HEK293T (cell line): Measurements from ENCODE around the gene FLII.

Experiments used
- ARNT ChIP-seq: fragments of 450-650 bp; IDR thresholded peaks from 2 replicates; pipeline ENCODE4 v1.6.1; 2017; ENCODE audit warnings: mild to moderate bottlenecking
- ELF4 ChIP-seq: fragments of 450-650 bp; IDR thresholded peaks from 2 replicates; pipeline ENCODE4 v1.6.1; 2017; ENCODE audit warnings: antibody characterized with exemption
- FOXK2 ChIP-seq: fragments of 450-650 bp; IDR thresholded peaks from 2 replicates; pipeline ENCODE4 v1.6.1; 2016; ENCODE audit warnings: mild to moderate bottlenecking
- FOXM1 ChIP-seq: fragments of 450-650 bp; IDR thresholded peaks from 2 replicates; pipeline ENCODE4 v1.6.1; 2017; ENCODE audit warnings: mild to moderate bottlenecking, borderline replicate concordance
- HDGF ChIP-seq: fragments of 450-650 bp; IDR thresholded peaks from 2 replicates; pipeline ENCODE4 v1.6.1; 2017; ENCODE audit warnings: antibody characterized with exemption, borderline replicate concordance
- LEF1 ChIP-seq: fragments of 450-650 bp; IDR thresholded peaks from 2 replicates; pipeline ENCODE4 v1.6.1; 2017; ENCODE audit warnings: mild to moderate bottlenecking, borderline replicate concordance
- NFRKB ChIP-seq: fragments of 450-650 bp; IDR thresholded peaks from 2 replicates; pipeline ENCODE4 v1.6.1; 2016; ENCODE audit warnings: mild to moderate bottlenecking, moderate library complexity
- SP1 ChIP-seq: fragments of 450-650 bp; IDR thresholded peaks from 2 replicates; pipeline ENCODE4 v1.6.1; 2017
- SUZ12 ChIP-seq: fragments of 450-650 bp; IDR thresholded peaks from 2 replicates; pipeline ENCODE4 v1.6.1; 2016; ENCODE audit warnings: mild to moderate bottlenecking
- TARDBP ChIP-seq: fragments of 450-650 bp; IDR thresholded peaks from 2 replicates; pipeline ENCODE4 v1.6.1; 2016

DNA sequence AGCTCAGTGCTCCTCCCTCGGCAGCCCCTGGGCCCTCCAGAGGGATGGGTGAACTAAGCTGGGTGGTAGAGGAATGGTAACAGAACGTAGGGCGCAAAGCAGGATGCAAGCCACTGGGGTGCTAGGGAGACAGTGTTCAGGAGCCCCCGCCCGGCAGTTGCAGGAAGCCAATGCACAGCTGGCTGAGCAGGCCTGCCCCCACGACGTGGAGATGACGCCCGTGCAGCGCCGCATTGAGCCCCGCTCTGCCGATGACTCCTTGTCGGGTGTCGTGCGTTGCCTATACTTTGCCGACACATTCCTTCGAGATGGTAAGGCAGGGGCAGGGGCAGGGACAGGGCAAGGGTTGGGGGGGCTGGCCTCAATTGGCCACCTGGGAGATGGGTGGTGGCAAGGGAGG is 20.2 kb downstream of the FLII start:
- TF ChIP-seq SUZ12 = no peak
- TF ChIP-seq FOXM1 = no peak
- TF ChIP-seq SP1 = no peak
- TF ChIP-seq TARDBP = no peak
- no peak for TF ChIP-seq NFRKB
- TF ChIP-seq ARNT = no peak
- TF ChIP-seq ELF4 = no peak
- no peak for TF ChIP-seq FOXK2
- TF ChIP-seq LEF1 = no peak
- no peak for TF ChIP-seq HDGF
